Measurements from ENCODE around the gene RYR1.

- TF ChIP-seq EZH2 (IDR thresholded peaks at IDR 0.05; ENCODE audit: insufficient read depth, poor library complexity, severe bottlenecking) (no peak), EZH2phosphoT487 (IDR thresholded peaks at IDR 0.05; ENCODE audit: insufficient read depth, low read depth) (no peak)
Observed at GRCh38 chr19:38392707-38393308, 40.7 kb upstream of the RYR1 start.

Data from GM23248 (cell line).